GM19324 (cell line): ENCODE data around the gene PSTK.

Source experiments
- ATAC-seq: cut with Tn5 transposase; IDR thresholded peaks from one replicate; pipeline ENCODE4 v1.9.1; 2021; ENCODE audit warnings: mild to moderate bottlenecking, moderate library complexity; ENCODE audit not compliant: unreplicated experiment, low FRiP score

Gene PSTK

GRCh38 chr10:122990278-122990677 lies 10.1 kb downstream of the PSTK start:
- ATAC-seq, result no peak

GRCh38 chr10:122992031-122992585 lies 11.9 kb downstream of the PSTK start:
- no peak for ATAC-seq

- no peak for ATAC-seq
Observed at GRCh38 chr10:122993797-122994336, 13.7 kb downstream of the PSTK start.

GRCh38 chr10:122995936-122996335 lies 15.7 kb downstream of the PSTK start:
- ATAC-seq, result no peak

- no peak for ATAC-seq
Observed at GRCh38 chr10:122997864-122998263, 17.7 kb downstream of the PSTK start.

GRCh38 chr10:122998360-122998917 lies 18.2 kb downstream of the PSTK start:
- no peak for ATAC-seq

- ATAC-seq, result no peak
Observed at GRCh38 chr10:122998934-122999333, 18.7 kb downstream of the PSTK start.

- no peak for ATAC-seq
Observed at GRCh38 chr10:122999347-122999746, 19.1 kb downstream of the PSTK start.

GRCh38 chr10:123000155-123000554 lies 20.0 kb downstream of the PSTK start:
- no peak for ATAC-seq

GRCh38 chr10:123001370-123001769 lies 21.2 kb downstream of the PSTK start:
- ATAC-seq, result no peak

- ATAC-seq, result no peak
Observed at GRCh38 chr10:123004298-123004697, 24.1 kb downstream of the PSTK start.

- peak; percentile 31 for ATAC-seq
Observed at GRCh38 chr10:123007558-123008354, 27.6 kb downstream of the PSTK start.

- ATAC-seq, result peak; percentile 94
Observed at GRCh38 chr10:123008355-123009104, 28.3 kb downstream of the PSTK start, which contains the start of the genes ACADSB and IKZF5. Gene ACADSB (plus strand): TSS chr10:123009006. CDS start chr10:123009030, 24 bp downstream. Gene IKZF5 (minus strand): TSS chr10:123008795. CDS start chr10:122998625, 10,170 bp downstream.

GRCh38 chr10:123009105-123009820 lies 29.1 kb downstream of the PSTK start:
- ATAC-seq, result peak; percentile 41

- no peak for ATAC-seq
Observed at GRCh38 chr10:123011987-123012386, 31.8 kb downstream of the PSTK start.

GRCh38 chr10:123013456-123014419 lies 33.5 kb downstream of the PSTK start:
- no peak for ATAC-seq

- no peak for ATAC-seq
Observed at GRCh38 chr10:123014772-123015171, 34.6 kb downstream of the PSTK start.

GRCh38 chr10:123016228-123016627 lies 36.0 kb downstream of the PSTK start:
- no peak for ATAC-seq
